Lower leg skin (tissue), 4 donors: ENCODE measurements around the gene FYCO1. TPM values are rescaled to one million over a fixed set of nuclear protein-coding genes. Genes with fewer than 3 reads are reported as not detected.

ENCODE experiments used
- DNase-seq, 2 donors: peaks; one replicate each; pipeline ENCODE4 v3.0.0-alpha.2; 2019; ENCODE audit warnings: low spot score in 2 of 2
- H3K4me3 ChIP-seq: fragments of 200-600 bp; sonication (generic); 2 replicates; pipeline ENCODE4 v1.5.1; 2017; ENCODE audit warnings: mild to moderate bottlenecking, low read depth; ENCODE audit not compliant: poor library complexity, severe bottlenecking
- POLR2A ChIP-seq, 2 donors: fragments of 450-650 bp; IDR thresholded peaks; one replicate each; pipeline ENCODE4 v1.6.1; 2016 to 2017; ENCODE audit warnings: antibody characterized with exemption in 2 of 2, mild to moderate bottlenecking in 1 of 2, moderate library complexity in 1 of 2
- WGBS, 2 donors: methylation state at CpG; one replicate each; pipeline ENCODE4 v1.1.5; 2018; 5-methylcytosine and 5-hydroxymethylcytosine counted together
- intact Hi-C: fragments of 100-400 bp; cut with DNase I; formaldehyde crosslinking; loops from one replicate; pipeline ENCODE4 v1.15.0; 2023; ENCODE audit warnings: low total_unique reads
- total RNA-seq, 4 donors: library from RNA; depleted of rRNA; stranded (reverse); fragments of >200 nt; gene quantifications; one replicate each; pipeline ENCODE4 v1.1.0, GENCODE V29; 2016
- TF ChIP-seq, protein P1 (sequence below), 3 donors: fragments of 450-650 bp; IDR thresholded peaks; one replicate each; pipeline ENCODE4 v1.5.1; 2016; ENCODE audit warnings: antibody characterized with exemption in 3 of 3, mild to moderate bottlenecking in 3 of 3, moderate library complexity in 2 of 3

The FYCO1 gene
- total RNA-seq, 4 donors from 2014 or later = 35.0 to 57.0 (median 51.3) TPM

DNA sequence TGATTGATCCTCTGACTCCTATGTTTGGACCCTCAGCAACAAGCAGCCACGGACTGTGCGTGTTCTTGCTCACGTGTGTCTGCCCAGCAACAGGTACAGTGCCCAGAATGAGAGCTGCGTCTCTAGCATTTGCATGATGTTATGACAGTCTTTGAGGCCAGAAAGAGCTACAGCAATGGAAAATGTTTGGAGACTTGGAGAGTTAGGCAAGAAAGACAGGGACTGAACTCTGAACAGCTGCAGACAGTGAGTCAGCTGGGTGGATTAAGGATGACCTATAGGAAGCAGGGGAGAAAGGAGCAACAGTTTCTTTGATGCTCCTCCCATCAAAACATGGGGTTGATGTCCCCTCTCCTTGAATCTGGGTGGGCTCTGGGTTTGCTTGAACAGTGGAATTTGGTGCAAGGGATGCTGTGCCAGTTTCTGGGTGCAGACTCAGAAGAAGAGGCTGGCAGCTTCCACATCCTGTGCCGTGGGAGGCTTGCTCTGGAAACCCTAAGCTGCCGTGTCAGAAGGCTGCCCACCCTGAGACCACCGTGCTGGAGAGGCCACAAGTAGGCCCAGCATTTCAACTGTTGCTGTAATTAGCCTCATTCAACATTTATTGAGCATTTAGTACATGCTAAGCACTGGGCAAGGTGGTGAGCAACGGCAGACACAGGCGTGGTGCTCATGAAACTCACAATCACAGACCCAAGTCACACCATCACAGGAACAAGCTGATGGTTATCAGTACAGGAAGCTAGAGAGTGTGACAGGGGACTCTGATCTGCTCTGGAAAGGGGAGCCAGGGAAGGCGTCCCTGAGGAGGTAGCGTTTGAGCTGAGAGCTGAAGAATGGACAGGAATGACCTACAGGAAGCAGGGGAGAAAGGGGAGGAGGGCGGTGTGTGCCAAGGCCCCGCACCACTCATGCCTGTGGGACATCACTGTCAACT, 87.6 kb downstream of the FYCO1 start:
- WGBS, 2 donors = 70 to 73% methylated on average over 13 of the region's 13 CpGs
- DNase-seq = peak in 1 of 2 donors; percentile 56
- no peak overlapping the region for H3K4me3 ChIP-seq
- TF ChIP-seq POLR2A (IDR thresholded peaks at IDR 0.05) = no peak
- intact Hi-C loops = no loop called here

DNA sequence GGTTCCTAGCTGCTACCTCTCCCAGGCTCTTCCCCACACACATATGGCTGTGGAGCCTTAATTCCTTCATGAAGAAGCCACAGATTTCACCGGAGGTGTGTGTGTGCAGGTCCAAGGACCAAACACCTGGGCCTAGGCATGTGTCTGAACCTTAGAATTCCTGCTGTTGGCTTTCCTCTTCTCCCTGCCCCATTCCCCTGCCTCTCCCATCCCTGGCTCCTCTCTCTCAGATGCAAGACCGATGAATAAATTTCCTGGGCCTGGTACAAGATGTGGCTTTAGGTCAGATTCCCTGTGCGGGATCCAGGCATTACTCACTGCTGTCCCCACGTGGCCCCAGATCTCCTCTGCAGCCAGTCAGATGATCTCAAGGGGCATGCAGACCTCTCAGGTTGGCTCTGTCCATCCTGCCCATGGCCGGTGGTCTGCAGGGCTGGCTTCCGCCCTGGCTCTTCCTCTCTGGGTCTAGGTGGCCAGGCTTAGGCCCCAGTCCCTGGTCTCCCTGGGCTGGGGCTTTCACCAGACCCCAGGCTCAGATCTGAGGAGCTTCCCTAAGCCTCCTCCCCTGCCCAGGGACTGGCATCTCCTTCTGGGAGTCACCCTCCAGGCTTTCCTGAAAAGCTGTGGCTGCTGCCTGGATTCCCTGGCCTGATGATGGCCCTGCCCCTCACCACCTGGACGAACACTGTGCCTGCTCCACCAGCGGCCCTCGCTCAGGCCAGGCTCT, 88.8 kb downstream of the FYCO1 start:
- 71 to 73% methylated on average over 9 of the region's 9 CpGs for WGBS, 2 donors
- peak in 1 of 2 donors; percentile 21 for DNase-seq
- TF ChIP-seq POLR2A (IDR thresholded peaks at IDR 0.05) = no peak
- TF ChIP-seq, protein P1, sequence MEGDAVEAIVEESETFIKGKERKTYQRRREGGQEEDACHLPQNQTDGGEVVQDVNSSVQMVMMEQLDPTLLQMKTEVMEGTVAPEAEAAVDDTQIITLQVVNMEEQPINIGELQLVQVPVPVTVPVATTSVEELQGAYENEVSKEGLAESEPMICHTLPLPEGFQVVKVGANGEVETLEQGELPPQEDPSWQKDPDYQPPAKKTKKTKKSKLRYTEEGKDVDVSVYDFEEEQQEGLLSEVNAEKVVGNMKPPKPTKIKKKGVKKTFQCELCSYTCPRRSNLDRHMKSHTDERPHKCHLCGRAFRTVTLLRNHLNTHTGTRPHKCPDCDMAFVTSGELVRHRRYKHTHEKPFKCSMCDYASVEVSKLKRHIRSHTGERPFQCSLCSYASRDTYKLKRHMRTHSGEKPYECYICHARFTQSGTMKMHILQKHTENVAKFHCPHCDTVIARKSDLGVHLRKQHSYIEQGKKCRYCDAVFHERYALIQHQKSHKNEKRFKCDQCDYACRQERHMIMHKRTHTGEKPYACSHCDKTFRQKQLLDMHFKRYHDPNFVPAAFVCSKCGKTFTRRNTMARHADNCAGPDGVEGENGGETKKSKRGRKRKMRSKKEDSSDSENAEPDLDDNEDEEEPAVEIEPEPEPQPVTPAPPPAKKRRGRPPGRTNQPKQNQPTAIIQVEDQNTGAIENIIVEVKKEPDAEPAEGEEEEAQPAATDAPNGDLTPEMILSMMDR (IDR thresholded peaks at IDR 0.05) = no peak
- intact Hi-C loops = no loop called here
- no peak overlapping the region for H3K4me3 ChIP-seq

DNA sequence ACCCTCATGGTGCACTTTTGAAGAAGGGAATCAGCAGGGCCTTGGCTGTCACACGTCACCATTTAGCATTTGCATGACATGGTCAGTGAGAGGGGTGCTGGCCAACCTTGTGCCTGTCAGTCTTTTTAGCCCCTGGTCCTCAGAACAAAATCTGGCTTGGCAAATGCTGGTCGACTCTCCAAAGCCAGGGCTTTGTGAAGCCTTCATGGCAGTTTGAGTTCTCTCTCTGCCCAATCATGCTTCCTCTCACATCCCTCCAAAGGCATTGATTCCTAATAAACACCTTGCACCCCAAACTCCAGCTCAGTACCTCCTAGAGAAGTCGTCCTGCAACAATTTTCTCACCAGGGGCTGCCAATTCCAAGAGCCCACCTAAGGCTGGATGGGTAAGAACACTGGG, 89.9 kb downstream of the FYCO1 start:
- no peak overlapping the region for H3K4me3 ChIP-seq
- TF ChIP-seq, protein P1 (IDR thresholded peaks at IDR 0.05) = no peak
- TF ChIP-seq POLR2A (IDR thresholded peaks at IDR 0.05) = no peak
- intact Hi-C loops = no loop called here
- 85 to 91% methylated on average over 3 of the region's 3 CpGs for WGBS, 2 donors
- DNase-seq = no peak

DNA sequence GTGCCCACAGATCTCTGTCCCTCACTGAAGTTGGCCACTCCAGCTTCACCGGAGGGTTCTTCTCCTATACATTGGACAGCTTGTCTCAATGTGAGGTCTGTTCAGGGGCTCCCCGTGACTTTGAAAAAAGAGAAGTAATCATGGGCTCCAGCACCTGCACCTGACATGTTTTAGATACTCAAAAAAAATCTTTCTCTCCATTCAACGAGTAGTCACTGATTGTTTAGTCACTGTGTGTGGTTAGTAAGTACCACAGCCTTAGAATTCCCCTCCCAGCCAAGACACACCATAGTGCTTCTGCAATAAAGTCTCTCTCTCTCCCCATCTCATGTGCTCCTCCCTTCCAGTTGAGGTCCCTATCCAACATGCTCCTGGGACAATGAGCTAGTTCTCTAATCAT, 90.7 kb downstream of the FYCO1 start:
- peak in 1 of 2 donors; percentile 40 for DNase-seq
- WGBS, 2 donors = 83 to 85% methylated on average over 3 of the region's 3 CpGs
- H3K4me3 ChIP-seq = no peak overlapping the region
- TF ChIP-seq, protein P1 (IDR thresholded peaks at IDR 0.05) = no peak
- TF ChIP-seq POLR2A (IDR thresholded peaks at IDR 0.05) = no peak
- intact Hi-C loops = no loop called here

DNA sequence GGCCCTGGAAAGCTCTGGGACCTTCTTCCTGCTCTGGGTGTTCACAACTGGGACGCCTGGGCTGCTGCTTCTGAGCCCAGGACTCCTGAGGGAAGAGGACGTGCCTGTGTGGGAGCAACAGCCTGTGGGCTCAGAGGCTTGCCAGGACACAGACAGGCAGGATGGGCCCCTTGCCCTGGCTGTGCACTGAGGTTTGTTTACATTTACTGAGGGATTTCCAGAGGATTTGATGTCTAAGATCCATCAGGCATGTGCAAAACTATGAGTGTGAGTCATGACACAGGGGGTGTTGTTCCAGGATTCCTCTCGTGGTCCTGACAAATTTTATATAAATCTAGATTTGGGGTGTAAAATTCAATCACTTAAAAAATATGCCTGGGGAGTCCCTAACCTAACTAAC, 98.7 kb downstream of the FYCO1 start:
- intact Hi-C loops = no loop called here
- TF ChIP-seq, protein P1 (IDR thresholded peaks at IDR 0.05) = no peak
- no peak for TF ChIP-seq POLR2A (IDR thresholded peaks at IDR 0.05)
- DNase-seq = no peak
- H3K4me3 ChIP-seq = no peak overlapping the region
- 37 to 54% methylated on average over 3 of the region's 3 CpGs for WGBS, 2 donors
